GM21360 (cell line): ENCODE data around the gene CAPN1.
"Not testable (repeated sequence)": the region's sequence is repeated elsewhere in the genome, so short reads cannot be mapped to it uniquely, and the experiment has no call there.

ENCODE experiments used
- ATAC-seq: cut with Tn5 transposase; IDR thresholded peaks from one replicate; pipeline ENCODE4 v1.9.1; 2021; ENCODE audit warnings: mild to moderate bottlenecking, moderate library complexity; ENCODE audit not compliant: unreplicated experiment

The CAPN1 gene

DNA sequence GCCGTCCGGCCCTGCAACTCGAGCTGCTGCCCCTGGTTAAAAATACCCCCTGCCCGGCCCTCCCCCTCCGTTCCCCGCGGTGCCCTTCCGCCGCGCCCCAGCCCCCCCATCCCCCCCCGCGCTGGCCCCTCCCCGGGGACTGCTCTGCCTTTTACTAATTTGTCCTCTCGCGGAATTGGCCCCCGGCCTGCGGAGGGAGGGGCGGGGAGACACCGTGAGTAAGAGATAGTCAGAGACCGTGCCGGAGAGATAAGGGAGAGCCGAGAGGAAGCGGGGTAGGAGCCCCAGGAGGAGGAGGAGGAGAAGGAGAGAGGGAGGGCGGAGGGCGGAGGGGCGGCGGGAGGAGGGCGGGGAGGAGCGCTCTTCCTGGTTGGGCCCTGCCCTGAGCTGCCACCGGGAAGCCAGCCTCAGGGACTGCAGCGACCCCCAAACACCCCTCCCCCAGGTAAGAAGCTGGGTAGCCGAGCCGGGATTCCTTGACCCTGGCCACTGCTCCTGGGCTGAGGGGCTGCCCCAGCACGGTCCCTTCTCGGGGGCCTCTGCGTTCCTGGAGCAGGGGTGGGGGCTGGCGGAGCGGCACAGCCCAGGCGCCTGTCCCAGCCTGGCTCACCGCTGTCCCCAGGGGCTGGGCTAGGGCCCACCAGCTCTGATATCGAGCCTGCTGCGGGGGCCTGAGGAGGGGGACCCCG, at the start of gene CAPN1:
CAPN1 (plus strand) TSS at position 360 of the 689 bp plus-strand sequence. CDS start 774 bp downstream, outside the sequence.
- peak; percentile 36 for ATAC-seq

DNA sequence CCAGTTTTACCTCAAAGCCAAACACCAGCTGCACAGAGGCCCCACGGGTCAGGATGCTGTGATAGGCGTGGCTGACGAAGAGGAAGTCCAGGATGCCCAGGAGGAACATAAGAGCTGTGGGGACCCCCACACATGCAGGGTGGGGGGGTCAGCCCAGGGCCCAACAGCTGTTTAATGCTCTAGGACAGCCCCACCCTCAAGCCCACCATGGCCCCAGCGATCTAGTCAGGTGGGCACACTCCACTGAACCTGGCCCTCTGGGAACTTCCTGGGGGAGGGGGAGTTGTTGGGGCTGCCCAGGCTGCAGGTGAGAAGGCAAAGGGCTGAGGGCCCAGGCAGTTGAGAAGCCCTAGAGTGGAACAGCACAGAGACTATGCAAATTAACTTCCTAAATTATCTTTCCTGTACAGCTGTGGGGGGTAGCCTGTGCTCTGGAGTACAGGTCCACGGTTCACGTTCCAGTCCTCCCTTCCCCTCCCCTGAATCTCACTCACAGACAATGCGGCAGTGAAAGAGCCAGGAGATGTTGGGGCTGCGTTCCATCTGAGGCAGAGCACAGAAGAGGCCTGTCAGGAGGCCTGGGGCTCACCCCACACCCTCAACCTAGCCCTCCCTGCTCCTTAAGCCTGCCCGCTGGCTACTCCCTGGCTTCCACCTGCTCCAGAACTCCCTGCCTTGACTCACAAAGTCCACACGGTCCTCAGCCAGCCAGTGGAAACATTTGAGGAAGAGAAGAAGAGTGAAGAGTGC, 49.3 kb upstream of the CAPN1 start:
- no peak for ATAC-seq

DNA sequence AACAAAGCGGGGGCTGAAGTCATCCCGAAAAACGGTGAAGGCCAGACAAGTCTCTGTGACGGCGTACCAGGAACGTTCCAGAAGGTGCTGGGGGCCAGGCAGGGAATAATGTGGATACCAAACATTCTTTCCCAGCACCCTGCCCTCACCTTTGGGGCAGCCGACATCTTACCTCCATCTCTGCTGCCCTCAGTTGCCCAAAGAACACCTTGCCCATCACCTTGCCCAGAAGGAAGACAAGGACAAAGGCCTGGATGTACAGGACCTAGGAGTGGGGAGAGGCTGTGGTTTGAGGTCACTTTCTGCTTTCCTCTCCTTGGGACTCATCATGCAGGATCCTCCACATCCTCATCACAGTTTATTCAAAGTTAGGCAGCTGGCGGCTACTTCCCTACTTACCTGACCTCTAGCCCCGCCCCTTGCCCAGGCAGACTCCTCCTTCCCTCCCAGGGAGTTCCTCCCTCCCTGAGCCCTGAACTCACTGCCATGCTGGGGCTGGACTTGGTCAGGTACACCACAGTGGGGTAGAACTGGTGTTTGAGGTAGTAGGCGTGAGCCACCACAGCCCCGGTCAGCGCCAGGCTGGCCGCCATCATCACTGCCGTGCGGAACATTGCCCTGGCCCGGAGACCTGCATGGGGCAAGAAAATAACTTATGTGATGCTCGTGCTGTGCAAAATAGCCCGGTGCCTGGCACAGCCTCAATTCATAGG, 48.6 kb upstream of the CAPN1 start:
- ATAC-seq = no peak

DNA sequence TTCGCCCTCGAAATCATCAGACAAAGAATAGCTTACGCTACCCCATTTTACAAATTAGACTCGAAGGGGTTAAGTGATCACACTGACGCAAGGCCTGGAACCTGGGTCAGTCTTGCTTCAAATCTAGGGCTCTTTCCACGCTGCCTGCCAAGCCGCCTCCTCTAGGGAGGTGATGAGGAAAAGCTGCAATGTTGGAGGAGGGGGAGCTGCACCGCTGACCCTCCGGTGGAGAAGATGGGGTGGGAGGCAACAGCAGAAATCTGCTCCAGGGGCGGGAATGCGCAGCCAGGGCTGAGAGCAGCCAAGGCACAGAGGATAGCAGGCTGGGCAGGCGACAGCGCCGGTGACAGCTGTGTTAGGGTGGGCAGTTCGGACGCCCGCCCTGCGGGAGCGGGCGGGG, 48.0 kb upstream of the CAPN1 start:
- no peak for ATAC-seq

DNA sequence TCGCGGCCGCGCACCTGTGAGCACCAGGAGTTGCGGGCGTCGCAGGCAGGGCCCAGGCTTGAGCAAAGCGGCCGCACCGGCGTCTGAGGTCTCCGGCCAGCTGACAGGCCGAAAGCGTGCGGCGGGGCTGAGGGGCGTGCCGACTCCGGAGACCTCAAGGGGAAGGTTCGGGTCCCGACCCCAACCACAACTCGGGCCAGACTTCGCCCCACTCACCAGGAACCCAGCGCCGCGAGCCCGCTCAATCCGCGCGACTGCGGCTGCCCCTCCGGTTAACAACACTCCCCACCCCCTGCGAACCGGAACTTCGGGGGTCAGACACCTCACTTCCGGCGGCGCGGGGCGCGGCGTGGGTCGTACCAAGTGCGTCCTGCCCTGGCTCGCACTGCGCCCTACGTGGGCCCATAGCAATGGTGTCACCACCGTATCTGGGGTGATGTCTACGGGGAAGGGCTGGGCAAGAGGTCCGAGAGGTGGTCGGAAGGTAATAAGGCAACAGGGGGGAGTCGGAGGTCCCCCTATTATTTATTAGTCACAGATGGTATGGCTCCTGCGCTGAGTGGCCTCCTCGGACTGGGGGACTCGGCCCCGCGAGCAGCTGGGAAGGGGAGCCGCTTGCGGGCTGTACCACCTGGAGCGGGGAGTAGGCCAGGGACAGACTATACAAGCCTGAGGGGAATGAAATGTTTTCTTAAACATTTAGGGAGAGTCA, 47.3 kb upstream of the CAPN1 start, which contains the start of gene SYVN1:
SYVN1 (minus strand) TSS at position 280 of the 712 bp plus-strand sequence. CDS start 918 bp downstream, outside the sequence.
- peak; percentile 50 for ATAC-seq

DNA sequence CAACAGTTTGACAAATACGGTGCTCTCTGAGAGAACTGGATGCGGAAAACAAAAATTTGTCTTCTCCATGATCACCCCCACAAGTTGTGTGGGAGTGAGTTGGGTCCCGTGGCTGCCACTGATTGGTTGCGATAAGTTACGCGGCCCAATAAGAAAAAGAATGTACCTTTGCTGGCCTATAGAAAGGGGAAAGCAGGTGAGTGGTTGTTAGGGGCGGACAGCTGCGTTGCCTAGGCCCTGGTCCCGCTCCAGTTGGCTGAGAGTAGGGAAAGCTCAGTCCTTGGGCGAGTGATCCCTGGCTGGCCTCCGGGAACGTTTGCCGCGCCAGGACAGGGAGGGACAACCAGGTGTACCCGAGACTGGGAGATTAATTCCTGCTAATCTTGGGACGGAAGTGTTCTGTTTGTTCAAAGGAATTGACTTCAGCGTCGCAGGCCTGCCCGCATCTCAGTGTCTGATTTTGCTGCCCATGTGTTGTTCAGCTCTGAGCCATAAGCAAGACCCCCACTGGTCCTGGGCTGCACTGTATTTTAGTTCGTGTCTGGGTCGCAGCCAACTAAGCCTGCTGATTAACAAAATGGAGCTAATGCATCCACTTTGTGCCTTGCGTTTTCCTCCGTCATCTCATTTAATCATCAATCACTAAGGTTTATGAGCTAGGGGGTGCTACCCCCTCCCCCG, 46.6 kb upstream of the CAPN1 start:
- peak; percentile 57 for ATAC-seq

DNA sequence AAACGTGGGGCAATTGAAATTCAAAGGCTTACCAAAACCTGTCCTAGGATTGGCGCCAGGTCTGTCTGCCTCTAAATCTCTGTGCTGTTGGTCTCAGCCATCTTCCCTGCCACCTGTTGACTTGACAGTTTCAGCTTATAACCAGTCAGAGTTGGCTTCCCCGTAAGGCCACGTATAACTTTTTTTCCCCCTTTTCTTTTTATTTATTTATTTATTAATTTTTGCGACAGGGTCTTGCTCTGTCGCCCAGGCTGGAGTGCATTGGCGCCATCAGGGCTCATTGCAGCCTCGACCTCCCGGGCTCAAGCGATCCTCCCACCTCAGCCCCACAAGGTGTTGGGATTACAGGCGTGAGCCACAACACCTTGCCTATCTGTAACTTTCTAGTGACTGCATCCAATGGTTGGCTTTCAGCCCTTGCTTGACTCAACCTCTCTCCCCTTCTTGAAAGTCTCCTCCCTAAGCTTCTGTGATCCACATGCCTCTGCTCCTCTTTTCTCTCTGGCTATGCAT, 46.0 kb upstream of the CAPN1 start:
- ATAC-seq = no peak

DNA sequence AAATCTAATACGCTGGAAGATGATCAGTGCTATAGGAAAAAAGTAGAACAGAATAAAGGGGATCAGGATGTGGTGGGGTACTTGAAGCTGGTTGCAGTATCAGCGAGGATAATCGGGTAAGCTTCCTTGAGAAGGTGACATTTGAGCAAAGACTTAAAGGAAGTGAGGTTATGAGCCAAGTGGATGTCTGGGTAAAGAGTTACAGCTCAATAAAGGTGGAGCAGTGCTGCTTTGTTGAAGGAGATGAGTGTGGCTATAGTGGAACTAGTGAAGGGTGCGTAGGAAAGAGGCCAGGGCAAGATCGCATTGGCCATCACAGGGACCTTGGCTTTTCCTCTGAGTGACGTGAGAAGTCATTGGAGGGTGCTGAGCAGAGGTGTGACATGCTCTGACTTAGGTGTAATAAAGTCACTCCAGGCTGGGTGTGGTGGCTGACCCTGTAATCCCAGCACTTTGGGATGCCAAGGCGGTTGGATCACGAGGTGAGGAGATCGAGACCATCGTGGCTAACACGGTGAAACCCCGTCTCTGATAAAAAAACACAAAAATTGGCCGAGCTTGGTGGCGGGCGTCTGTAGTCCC, 45.1 kb upstream of the CAPN1 start:
- no peak for ATAC-seq

DNA sequence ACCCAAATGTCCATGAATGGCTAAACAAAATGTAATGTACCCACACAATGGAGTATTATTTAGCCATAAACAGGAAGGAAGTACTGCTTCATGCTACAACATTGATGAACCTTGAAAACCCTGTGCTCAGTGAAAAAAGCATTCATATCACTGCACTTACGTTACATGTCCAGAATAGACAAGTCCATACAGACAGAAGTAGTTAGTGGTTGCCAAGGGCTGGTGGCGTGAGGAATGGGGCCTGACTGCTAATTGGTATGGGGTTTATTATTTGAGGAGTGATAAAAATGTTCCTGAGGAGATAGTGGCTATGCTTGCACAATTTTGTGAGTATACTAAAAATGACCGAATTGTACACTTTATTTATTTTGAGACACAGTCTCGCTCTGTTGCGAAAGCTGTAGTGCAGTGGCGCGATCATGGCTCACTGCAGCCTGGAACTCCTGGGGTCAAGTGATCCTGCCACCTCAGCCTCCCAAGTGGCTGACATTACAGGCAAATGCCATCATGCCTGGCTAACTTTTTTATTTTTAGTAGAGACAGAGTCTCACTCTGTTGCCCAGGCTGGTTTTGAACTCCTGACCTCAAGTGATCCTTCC, 39.7 kb upstream of the CAPN1 start:
- no peak for ATAC-seq

DNA sequence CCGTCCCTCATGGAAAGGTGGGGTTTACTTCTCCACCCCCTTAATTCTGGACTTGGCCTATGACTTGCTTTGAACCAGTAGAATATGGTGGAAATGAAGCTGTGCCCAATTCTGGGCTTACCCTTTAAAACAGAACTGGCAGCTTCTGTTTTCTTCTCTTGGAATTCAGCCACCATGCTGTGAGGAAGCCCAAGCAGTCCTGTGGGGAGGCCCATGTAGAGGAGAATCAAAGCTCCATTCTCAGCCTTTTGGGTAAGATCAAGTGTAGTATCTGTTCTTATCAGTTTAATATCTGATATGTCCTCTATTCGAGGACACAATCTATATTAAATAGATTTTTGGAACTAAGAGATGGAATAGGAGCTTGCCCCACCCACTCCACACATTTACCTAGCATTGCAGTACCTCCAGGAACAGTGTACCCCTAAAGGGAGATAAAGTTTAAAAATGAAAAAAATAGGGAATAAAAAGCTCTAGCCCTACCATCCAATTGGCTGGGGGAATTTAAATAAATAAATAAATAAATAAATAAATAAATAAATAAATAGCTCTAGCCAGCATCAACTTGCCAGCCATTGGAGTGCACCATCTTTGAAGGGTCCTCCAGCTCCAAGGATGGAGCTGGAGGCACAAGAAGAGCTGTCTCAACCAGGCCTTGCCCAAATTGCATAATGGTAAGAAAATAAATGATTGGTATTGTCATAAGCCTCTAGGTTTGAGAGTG, 34.2 kb upstream of the CAPN1 start:
- no peak for ATAC-seq

DNA sequence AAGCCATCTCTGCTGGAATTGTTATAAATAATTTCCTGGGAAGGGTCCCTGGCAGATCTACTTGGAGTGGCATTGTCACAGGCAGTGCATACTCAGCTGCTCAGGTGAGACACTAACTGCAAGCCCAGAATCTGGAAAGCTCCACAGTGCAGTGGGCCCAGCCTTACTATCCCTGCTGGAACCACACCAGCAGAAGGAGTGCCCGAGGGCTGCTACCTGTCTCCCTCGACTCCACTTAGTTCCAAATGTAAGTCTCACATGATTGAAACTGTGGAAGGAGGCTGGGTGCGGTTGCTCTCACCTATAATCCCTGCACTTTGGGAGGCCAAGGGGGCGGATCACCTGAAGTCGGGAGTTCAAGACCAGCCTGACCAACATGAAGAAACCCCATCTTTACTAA, 33.1 kb upstream of the CAPN1 start:
- ATAC-seq = no peak

DNA sequence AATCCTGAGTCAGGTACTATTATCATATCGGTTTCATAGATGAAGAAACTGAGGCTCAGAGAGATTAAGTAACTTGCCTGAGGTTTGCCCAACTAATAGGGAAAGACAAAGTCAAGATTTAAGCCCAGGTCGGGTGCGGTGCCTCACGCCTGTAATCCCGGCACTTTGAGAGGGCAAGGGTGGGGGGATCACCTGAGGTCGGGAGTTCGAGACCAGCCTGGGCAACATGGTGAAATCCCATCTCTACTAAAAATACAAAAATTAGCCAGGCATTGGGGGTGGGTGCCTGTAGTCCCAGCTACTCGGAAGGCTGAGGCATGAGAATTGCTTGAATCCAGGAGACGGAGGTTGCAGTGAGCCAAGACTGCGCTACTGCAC, 31.6 kb upstream of the CAPN1 start:
- not testable (repeated sequence) for ATAC-seq

DNA sequence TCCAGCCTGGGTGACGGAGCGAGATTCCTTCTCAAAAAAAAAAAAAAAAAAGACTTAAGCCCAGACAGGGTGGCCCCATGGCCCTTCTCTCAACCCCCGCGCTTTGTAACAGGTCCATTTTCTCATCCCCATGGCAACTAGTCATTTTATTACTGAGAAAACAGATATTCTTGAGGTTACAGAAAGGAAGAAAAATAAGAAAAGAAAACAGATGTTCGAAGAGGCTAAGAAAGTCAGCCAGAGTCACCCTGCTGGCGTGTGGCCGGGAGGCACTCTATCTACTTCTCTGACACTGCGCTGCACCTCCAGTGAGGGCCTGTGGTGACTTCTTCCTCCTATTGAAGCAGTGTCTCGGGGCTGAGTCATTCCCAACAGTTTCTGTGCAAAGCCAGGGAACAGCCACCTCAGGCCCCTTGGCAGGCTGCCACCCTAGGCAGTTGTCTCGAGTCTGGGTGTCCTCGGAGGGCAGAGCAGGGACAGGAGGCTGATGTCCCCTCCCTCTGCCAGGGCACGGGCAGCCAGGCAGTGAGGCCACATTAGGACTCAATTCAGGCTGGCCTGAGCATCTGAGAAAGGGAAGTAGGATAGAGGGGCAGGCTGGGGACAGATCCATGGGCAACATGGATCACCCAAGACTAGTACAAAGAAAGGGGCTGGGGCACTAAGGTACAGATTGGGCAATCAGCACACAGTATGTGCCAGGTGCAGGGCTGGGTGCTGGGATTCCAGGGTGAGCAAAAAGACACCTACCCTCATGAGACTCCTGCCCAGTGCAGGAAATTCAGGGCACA, 31.0 kb upstream of the CAPN1 start:
- no peak for ATAC-seq

DNA sequence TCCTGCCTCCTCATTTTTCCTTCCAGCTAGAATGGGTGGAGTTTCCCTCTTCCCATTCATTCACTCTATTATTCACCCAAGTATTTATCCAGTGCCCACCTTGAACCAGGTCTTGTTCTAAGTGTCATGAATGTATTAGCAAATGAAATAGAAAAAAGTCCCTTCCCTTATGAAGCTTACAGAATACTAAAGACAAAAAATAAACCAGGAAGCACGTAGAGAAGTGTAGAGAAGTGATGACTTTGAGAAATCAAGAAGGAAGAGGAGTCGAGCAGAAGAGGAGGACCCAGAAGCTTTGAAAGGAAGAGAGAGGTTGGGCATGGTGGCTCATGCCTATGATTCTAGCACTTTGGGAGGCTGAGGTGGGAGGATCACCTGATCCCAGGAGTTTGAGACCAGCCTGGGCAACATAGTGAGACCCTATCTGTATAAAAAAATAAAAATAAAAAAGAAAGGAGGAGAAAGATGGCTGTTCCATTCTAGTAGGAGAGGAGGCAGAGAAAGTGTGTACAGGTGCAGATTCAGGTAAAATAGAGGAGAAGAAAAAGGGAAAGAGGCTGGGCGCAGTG, 30.3 kb upstream of the CAPN1 start:
- no peak for ATAC-seq

DNA sequence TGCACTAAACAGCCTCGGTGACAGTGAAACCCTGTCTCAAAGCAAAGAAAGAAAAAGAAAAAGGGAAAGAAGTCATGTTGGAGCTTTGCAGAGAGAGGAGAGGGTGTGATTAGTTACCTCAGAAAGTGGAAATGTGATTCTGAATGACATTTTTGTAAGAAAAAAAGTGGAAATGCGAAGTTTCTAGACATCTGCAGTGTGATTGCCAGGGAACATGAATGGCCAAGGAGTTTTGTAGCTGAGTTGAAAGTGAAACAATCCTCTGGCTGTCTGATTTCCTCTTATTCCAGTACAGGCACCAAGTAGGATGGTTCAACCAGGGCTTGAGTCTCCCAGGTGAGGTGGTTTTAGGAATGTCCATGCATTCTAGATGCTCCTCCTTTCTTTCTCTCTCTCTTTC, 29.6 kb upstream of the CAPN1 start:
- no peak for ATAC-seq

DNA sequence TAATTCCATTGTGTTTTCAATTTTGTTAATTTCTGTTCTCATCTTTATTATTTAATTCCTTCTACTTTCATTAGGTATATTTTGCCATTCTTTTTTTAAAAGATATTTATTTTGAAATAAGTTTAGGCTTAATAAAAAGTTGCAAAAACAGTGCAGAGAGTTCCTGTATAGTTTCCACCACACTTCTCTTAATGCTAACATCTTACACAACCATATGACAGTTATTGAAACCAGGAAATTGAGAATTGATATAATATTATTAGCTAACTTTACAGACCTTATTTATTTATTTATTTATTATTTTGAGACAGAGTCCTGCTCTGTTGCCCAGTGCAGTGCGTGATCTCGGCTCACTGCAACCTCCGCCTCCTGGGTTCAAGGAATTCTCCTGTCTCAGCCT, 25.5 kb upstream of the CAPN1 start:
- ATAC-seq = no peak

DNA sequence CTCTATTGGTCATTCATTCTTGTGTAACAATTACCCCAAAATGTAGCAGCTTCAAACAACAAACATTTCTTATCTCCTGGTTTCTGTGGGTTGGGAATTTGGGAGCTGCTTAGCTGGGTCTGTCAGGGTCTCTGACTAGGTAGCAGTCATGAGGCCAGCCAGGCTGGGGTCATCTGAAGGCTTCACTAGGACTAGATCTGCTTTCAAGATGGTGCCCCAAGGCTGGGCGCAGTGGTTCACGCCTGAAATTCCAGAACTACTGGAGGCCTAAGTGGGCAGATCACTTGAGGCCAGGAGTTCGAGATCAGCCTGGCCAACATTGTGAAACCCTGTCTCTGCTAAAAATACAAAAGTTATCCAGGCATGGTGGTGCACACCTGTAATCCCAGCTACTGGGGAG, 24.8 kb upstream of the CAPN1 start:
- ATAC-seq = no peak

DNA sequence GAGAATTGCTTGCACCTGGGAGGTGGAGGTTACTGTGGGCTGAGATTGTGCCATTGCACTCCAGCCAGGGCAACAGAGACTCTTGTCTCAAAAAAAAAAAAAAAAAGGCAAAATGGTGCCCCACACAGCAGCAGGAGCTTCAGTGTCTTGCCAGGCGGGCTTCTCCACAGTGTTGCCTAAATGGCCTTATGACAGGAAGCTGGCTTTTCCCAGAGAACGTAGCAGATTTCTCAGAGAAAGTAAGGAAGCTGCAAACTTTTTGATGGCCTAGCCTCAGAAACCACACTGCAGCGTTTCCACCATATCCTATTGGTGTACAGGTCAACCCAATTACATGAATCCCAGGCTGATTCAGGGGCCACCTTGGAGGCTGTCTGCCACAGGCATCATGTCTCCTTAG, 24.4 kb upstream of the CAPN1 start:
- ATAC-seq = no peak
